ENCODE results near the gene TMEM247. TPM values are rescaled to one million over a fixed set of nuclear protein-coding genes. Genes with fewer than 3 reads are reported as not detected.

The TMEM247 gene
- total RNA-seq, 3 donors from 2014 or later (not counting 1 experiment from before 2014, with no cell fraction given): not detected

DNA sequence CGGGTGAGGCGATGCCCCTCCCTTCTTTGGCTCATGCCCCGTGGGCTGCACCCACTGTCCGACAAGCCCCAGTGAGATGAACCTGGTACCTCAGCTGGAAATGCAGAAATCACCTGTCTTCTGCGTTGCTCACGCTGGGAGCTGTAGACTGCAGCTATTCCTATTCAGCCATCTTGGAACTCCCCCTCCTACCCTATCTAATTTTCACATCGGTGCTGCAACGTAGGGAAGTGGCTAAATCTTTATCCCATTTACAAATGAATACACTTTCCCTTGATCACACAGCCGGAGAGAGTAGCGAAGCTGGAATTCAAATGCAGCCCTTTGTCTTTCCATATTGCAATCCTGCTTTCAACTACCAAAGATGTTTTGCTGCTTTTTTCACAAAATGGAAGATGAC, 1.4 kb upstream of the TMEM247 start:
- ATAC-seq (no peak), DNase-seq (no peak)
- Histone ChIP-seq H3K27ac (ENCODE audit: low read length) (no peak overlapping the region), H3K9me3 (ENCODE audit: control insufficient read depth, insufficient read depth, low read length) (no peaks in the 10 kb centered on the region), H3K36me3 (ENCODE audit: control insufficient read depth, insufficient read depth, low read length) (no peaks in the 10 kb centered on the region), H3K4me1 (ENCODE audit: control insufficient read depth, insufficient read depth, low read length) (peaks cover 11% of the 10 kb centered on the region), H3K27me3 (ENCODE audit: control insufficient read depth, insufficient read depth, low read length) (no peaks in the 10 kb centered on the region), H3K4me3 (ENCODE audit: low read length) (no peak overlapping the region)
- Mint-ChIP-seq H3K36me3 (no peaks in the 10 kb centered on the region), H3K27me3 (ENCODE audit: low read depth in 2 of 2) (peaks cover 4 to 15% of the 10 kb centered on the region in 2 donors), H3K27ac (no peak overlapping the region), H3K9me3 (peaks cover 0 to 2% of the 10 kb centered on the region in 2 donors), H3K4me3 (no peak overlapping the region), H3K4me1 (peaks cover 18 to 24% of the 10 kb centered on the region in 2 donors)
- whole genome bisulfite sequencing (ENCODE audit: insufficient coverage): 95% methylated on average over 10 of the region's 10 CpGs
- intact Hi-C loops (cut with micrococcal nuclease): no loop called here
- TF ChIP-seq, protein P1, sequence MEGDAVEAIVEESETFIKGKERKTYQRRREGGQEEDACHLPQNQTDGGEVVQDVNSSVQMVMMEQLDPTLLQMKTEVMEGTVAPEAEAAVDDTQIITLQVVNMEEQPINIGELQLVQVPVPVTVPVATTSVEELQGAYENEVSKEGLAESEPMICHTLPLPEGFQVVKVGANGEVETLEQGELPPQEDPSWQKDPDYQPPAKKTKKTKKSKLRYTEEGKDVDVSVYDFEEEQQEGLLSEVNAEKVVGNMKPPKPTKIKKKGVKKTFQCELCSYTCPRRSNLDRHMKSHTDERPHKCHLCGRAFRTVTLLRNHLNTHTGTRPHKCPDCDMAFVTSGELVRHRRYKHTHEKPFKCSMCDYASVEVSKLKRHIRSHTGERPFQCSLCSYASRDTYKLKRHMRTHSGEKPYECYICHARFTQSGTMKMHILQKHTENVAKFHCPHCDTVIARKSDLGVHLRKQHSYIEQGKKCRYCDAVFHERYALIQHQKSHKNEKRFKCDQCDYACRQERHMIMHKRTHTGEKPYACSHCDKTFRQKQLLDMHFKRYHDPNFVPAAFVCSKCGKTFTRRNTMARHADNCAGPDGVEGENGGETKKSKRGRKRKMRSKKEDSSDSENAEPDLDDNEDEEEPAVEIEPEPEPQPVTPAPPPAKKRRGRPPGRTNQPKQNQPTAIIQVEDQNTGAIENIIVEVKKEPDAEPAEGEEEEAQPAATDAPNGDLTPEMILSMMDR (IDR thresholded peaks at IDR 0.05): no peak

DNA sequence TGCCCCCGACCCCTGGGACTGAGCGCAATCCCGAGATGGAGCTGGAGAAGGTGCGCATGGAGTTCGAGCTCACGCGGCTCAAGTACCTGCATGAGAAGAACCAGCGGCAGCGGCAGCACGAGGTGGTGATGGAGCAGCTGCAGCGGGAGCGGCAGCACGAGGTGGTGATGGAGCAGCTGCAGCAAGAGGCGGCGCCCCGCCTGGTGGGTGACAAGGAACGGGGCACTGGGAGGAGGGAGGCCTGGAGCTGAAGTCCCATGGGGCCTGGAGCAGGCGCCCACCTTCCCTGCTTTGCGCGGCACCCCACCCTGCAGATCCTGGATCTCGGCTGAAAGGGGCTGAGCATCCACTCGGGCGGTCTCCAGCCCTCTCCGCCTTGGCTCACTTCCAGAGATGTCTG, 1.2 kb downstream of the TMEM247 start:
- H3K36me3 Mint-ChIP-seq: no peaks in the 10 kb centered on the region
- H3K4me3 Mint-ChIP-seq: no peak overlapping the region
- H3K36me3 ChIP-seq (ENCODE audit: control insufficient read depth, insufficient read depth, low read length): no peaks in the 10 kb centered on the region
- H3K9me3 Mint-ChIP-seq: no peaks in the 10 kb centered on the region
- H3K27ac ChIP-seq (ENCODE audit: low read length): no peak overlapping the region
- H3K4me1 Mint-ChIP-seq: peaks cover 18 to 24% of the 10 kb centered on the region in 2 donors
- no peaks in the 10 kb centered on the region for H3K9me3 ChIP-seq (ENCODE audit: control insufficient read depth, insufficient read depth, low read length)
- TF ChIP-seq, protein P1 (IDR thresholded peaks at IDR 0.05): no peak
- no peak for ATAC-seq
- intact Hi-C loops (cut with micrococcal nuclease): no loop called here
- no peak overlapping the region for H3K4me3 ChIP-seq (ENCODE audit: low read length)
- H3K27ac Mint-ChIP-seq: no peak overlapping the region
- H3K4me1 ChIP-seq (ENCODE audit: control insufficient read depth, insufficient read depth, low read length): peaks cover 11% of the 10 kb centered on the region
- no peaks in the 10 kb centered on the region for H3K27me3 ChIP-seq (ENCODE audit: control insufficient read depth, insufficient read depth, low read length)
- H3K27me3 Mint-ChIP-seq (ENCODE audit: low read depth in 2 of 2): no peaks in the 10 kb centered on the region
- peak in 1 of 2 donors; percentile 7 for DNase-seq
- 96% methylated on average over 24 of the region's 24 CpGs for whole genome bisulfite sequencing (ENCODE audit: insufficient coverage)

DNA sequence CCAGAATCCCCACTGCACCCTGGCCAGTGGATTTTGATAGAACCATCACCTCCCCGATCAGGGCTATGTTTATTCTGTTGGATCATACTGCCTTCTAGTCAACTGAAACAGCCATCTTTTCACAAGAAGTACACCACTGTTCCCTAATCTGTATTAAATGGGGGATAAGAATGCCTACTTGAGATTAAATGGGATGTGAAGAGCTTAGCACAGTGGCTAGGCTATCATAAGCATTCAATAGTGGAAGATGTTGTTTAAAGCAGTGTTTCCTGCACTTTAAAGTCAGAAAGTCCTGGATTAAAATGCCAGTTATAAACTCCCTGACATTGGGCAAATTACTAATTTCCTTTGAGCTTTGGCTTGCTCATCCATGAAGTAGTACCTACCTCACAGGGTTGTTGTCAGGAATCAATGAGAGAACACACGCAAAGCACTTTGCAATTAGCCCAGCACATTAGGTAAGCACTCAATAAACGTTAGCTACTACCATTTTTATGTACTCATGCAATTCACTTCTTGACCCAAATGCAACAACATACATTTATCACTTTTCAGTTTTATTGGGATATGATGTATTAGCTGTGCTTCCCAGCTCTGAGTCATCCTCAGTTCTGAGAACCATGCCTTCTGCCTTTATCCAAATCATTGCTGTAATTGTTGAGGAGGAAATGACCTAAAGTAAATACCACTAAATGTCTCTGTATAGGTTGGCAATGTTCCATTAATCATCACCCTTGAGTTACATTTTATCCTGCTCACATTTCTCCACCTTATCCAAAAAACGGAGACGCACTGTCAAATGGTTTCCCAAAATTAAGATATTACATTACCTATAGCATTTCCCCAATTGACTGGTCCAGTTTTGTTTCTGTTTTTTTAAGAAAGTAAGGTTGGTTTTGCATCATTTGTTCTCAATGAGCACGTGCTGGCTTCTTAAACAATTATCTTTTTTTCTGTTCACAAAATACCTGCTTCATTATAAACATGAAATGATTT, 2.1 kb downstream of the TMEM247 start:
- H3K4me3 Mint-ChIP-seq: no peak overlapping the region
- Histone ChIP-seq H3K27ac (ENCODE audit: low read length) (no peak overlapping the region), H3K4me3 (ENCODE audit: low read length) (no peak overlapping the region), H3K27me3 (ENCODE audit: control insufficient read depth, insufficient read depth, low read length) (no peaks in the 10 kb centered on the region), H3K36me3 (ENCODE audit: control insufficient read depth, insufficient read depth, low read length) (no peaks in the 10 kb centered on the region), H3K9me3 (ENCODE audit: control insufficient read depth, insufficient read depth, low read length) (no peaks in the 10 kb centered on the region), H3K4me1 (ENCODE audit: control insufficient read depth, insufficient read depth, low read length) (peaks cover 11% of the 10 kb centered on the region)
- peaks cover 18 to 24% of the 10 kb centered on the region in 2 donors for H3K4me1 Mint-ChIP-seq
- intact Hi-C loops (cut with micrococcal nuclease): no loop called here
- no peak overlapping the region for H3K27ac Mint-ChIP-seq
- H3K9me3 Mint-ChIP-seq: no peaks in the 10 kb centered on the region
- H3K27me3 Mint-ChIP-seq (ENCODE audit: low read depth in 2 of 2): no peaks in the 10 kb centered on the region
- WGBS (ENCODE audit: insufficient coverage): 90% methylated on average over 5 of the region's 6 CpGs
- H3K36me3 Mint-ChIP-seq: no peaks in the 10 kb centered on the region
- DNase-seq (no peak), ATAC-seq (no peak)
- TF ChIP-seq, protein P1 (IDR thresholded peaks at IDR 0.05): no peak
